H9 (cell line): ENCODE measurements around the gene PRKCB. TPM values are rescaled to one million over a fixed set of nuclear protein-coding genes. Genes with fewer than 3 reads are reported as not detected.

Experiments
- DNase-seq: peaks from one replicate; pipeline ENCODE4 v3.0.0-alpha.2; 2017
- H2AFZ ChIP-seq: one replicate; pipeline ENCODE4 v1.6.1; 2013; ENCODE audit warnings: mild to moderate bottlenecking, low read length, control low read depth, moderate library complexity
- H2AK5ac ChIP-seq: 2 replicates; pipeline ENCODE4 v1.6.1; 2013; ENCODE audit warnings: low read length, control low read depth, mixed read lengths; ENCODE audit not compliant: insufficient read length
- H2BK120ac ChIP-seq: one replicate; pipeline ENCODE4 v1.6.1; 2013; ENCODE audit warnings: low read depth, mild to moderate bottlenecking, low read length, control low read depth, inconsistent platforms; ENCODE audit not compliant: poor library complexity, severe bottlenecking
- H2BK12ac ChIP-seq: 2 replicates; pipeline ENCODE4 v1.6.1; 2013; ENCODE audit warnings: low read length, control low read depth, mixed read lengths, low read depth; ENCODE audit not compliant: insufficient read length
- H2BK15ac ChIP-seq: 2 replicates; pipeline ENCODE4 v1.6.1; 2013; ENCODE audit warnings: low read depth, low read length, control low read depth
- H2BK20ac ChIP-seq: one replicate; pipeline ENCODE4 v1.6.1; 2013; ENCODE audit warnings: low read depth, mild to moderate bottlenecking, low read length, control low read depth, inconsistent platforms; ENCODE audit not compliant: poor library complexity, severe bottlenecking
- H2BK5ac ChIP-seq: 2 replicates; pipeline ENCODE4 v1.6.1; 2013; ENCODE audit warnings: low read length, control low read depth, mixed read lengths; ENCODE audit not compliant: insufficient read length
- H3K14ac ChIP-seq: 2 replicates; pipeline ENCODE4 v1.6.1; 2013; ENCODE audit warnings: low read length, control low read depth; ENCODE audit not compliant: insufficient read depth
- H3K18ac ChIP-seq: 2 replicates; pipeline ENCODE4 v1.6.1; 2013; ENCODE audit warnings: low read depth, mild to moderate bottlenecking, mixed read lengths, low read length, control low read depth; ENCODE audit not compliant: insufficient read length
- H3K23ac ChIP-seq: 2 replicates; pipeline ENCODE4 v1.6.1; 2013; ENCODE audit warnings: low read length, control low read depth, mixed read lengths, low read depth; ENCODE audit not compliant: insufficient read length
- H3K23me2 ChIP-seq: 2 replicates; pipeline ENCODE4 v1.6.1; 2013; ENCODE audit warnings: low read depth, mild to moderate bottlenecking, mixed read lengths, low read length, control low read depth; ENCODE audit not compliant: insufficient read length, poor library complexity, severe bottlenecking
- H3K27ac ChIP-seq: 2 replicates; pipeline ENCODE4 v1.5.1; 2013; ENCODE audit warnings: low read length, control low read depth, mixed read lengths, low read depth; ENCODE audit not compliant: insufficient read length
- H3K27me3 ChIP-seq: 2 replicates; pipeline ENCODE4 v1.6.1; 2013; ENCODE audit warnings: low read length, control low read depth, inconsistent platforms; ENCODE audit not compliant: insufficient read depth
- H3K4ac ChIP-seq: 2 replicates; pipeline ENCODE4 v1.6.1; 2013; ENCODE audit warnings: low read depth, mild to moderate bottlenecking, control low read depth, inconsistent platforms, low read length, moderate library complexity
- H3K4me1 ChIP-seq: 2 replicates; pipeline ENCODE4 v1.6.1; 2013; ENCODE audit warnings: low read length, control low read depth, inconsistent platforms; ENCODE audit not compliant: insufficient read depth
- H3K4me2 ChIP-seq: 2 replicates; pipeline ENCODE4 v1.6.1; 2013; ENCODE audit warnings: low read length, control low read depth, mixed read lengths; ENCODE audit not compliant: insufficient read length, insufficient read depth
- H3K56ac ChIP-seq: 2 replicates; pipeline ENCODE4 v1.6.1; 2013; ENCODE audit warnings: low read depth, mild to moderate bottlenecking, mixed read lengths, low read length, control low read depth; ENCODE audit not compliant: insufficient read length
- H3K79me1 ChIP-seq: 2 replicates; pipeline ENCODE4 v1.6.1; 2013; ENCODE audit warnings: low read depth, mild to moderate bottlenecking, moderate library complexity, low read length, control low read depth, inconsistent platforms; ENCODE audit not compliant: insufficient read depth, poor library complexity, severe bottlenecking
- H3K79me2 ChIP-seq: 2 replicates; pipeline ENCODE4 v1.6.1; 2013; ENCODE audit warnings: low read length, control low read depth, inconsistent platforms; ENCODE audit not compliant: insufficient read depth
- H3K9ac ChIP-seq: 2 replicates; pipeline ENCODE4 v1.6.1; 2013; ENCODE audit warnings: low read length, control low read depth, mixed read lengths; ENCODE audit not compliant: insufficient read length; ENCODE audit errors: extremely low read depth
- H3K9me3 ChIP-seq: one replicate; pipeline ENCODE4 v1.6.1; 2013; ENCODE audit warnings: low read depth, low read length, inconsistent platforms; ENCODE audit not compliant: control insufficient read depth
- H3T11ph ChIP-seq: one replicate; pipeline ENCODE4 v1.6.1; 2013; ENCODE audit warnings: mild to moderate bottlenecking, low read length, control low read depth, inconsistent platforms
- H4K20me1 ChIP-seq: one replicate; pipeline ENCODE4 v1.6.1; 2013; ENCODE audit not compliant: control insufficient read depth, insufficient read length, insufficient read depth
- H4K5ac ChIP-seq: 2 replicates; pipeline ENCODE4 v1.6.1; 2013; ENCODE audit warnings: low read depth, mild to moderate bottlenecking, mixed read lengths, low read length, control low read depth; ENCODE audit not compliant: insufficient read length
- H4K8ac ChIP-seq: replicated peaks from 2 replicates; pipeline ENCODE4 v1.6.1; 2013; ENCODE audit warnings: low read length, control low read depth, mixed read lengths, low read depth; ENCODE audit not compliant: insufficient read length
- H4K91ac ChIP-seq: 2 replicates; pipeline ENCODE4 v1.6.1; 2013; ENCODE audit warnings: low read depth, mild to moderate bottlenecking, moderate library complexity, mixed read lengths, low read length, control low read depth; ENCODE audit not compliant: insufficient read length
- H3K27ac Mint-ChIP-seq, 3 experiments: 2 replicates in 2 of 3; 3 replicates in 1 of 3; pipeline ENCODE4 v1.8.0; 2020 to 2021; ENCODE audit warnings: mixed read lengths in 3 of 3, mild to moderate bottlenecking in 1 of 3, moderate library complexity in 1 of 3
- H3K27me3 Mint-ChIP-seq: 2 replicates; pipeline ENCODE4 v1.8.0; 2021; ENCODE audit warnings: low read depth, mild to moderate bottlenecking, moderate library complexity, mixed read lengths
- H3K36me3 Mint-ChIP-seq, 3 experiments: 2 replicates in 2 of 3; 3 replicates in 1 of 3; pipeline ENCODE4 v1.8.0; 2020 to 2021; ENCODE audit warnings: low read depth in 3 of 3, mixed read lengths in 3 of 3; ENCODE audit not compliant: insufficient read depth in 1 of 3
- H3K4me1 Mint-ChIP-seq, 2 experiments: 2 replicates each; pipeline ENCODE4 v1.8.0; 2020; ENCODE audit warnings: mixed read lengths in 2 of 2
- H3K4me3 Mint-ChIP-seq, 2 experiments: 2 replicates in 1 of 2; 3 replicates in 1 of 2; pipeline ENCODE4 v1.8.0; 2020 to 2021; ENCODE audit warnings: mild to moderate bottlenecking in 2 of 2, mixed read lengths in 2 of 2, moderate library complexity in 1 of 2
- H3K9me3 Mint-ChIP-seq, 2 experiments: 2 replicates in 1 of 2; 3 replicates in 1 of 2; pipeline ENCODE4 v1.8.0; 2020; ENCODE audit warnings: mild to moderate bottlenecking in 2 of 2, mixed read lengths in 2 of 2, moderate library complexity in 1 of 2
- CTCF ChIP-seq: fragments of 200-600 bp; sonication (generic); conservative IDR thresholded peaks from 3 replicates; pipeline ENCODE4 v1.8.0; 2021; ENCODE audit warnings: antibody characterized with exemption, mild to moderate bottlenecking
- WGBS: extraction: QIAGEN DNeasy Blood & Tissue Kit; methylation state at CpG from one replicate; pipeline ENCODE4 v1.1.7; 2013; ENCODE audit warnings: missing lambda C conversion rate, low lambda C conversion rate, mixed read lengths; ENCODE audit not compliant: insufficient read length; ENCODE audit errors: extremely low coverage; 5-methylcytosine and 5-hydroxymethylcytosine counted together
- total RNA-seq: library from RNA; stranded (reverse); gene quantifications from 2 replicates; pipeline ENCODE4 v1.2.1, GENCODE V29; 2021

The PRKCB gene
- total RNA-seq, 1 experiment from 2014 or later = 7.0 TPM

- no peak overlapping the region for H3K56ac ChIP-seq
- H3K36me3 Mint-ChIP-seq = no peaks in the 10 kb centered on the region
- no peak overlapping the region for H3K27ac ChIP-seq
- H2BK15ac ChIP-seq = no peak overlapping the region
- TF ChIP-seq CTCF = no peak
- H3K4me3 Mint-ChIP-seq = no peak overlapping the region
- H2BK120ac ChIP-seq = no peak overlapping the region
- H3K9me3 ChIP-seq = no peaks in the 10 kb centered on the region
- no peak overlapping the region for H3K9ac ChIP-seq
- H2AFZ ChIP-seq = no peak overlapping the region
- H3K23ac ChIP-seq = no peak overlapping the region
- no peak overlapping the region for H3K18ac ChIP-seq
- no peaks in the 10 kb centered on the region for H4K20me1 ChIP-seq
- DNase-seq = no peak
- H3K23me2 ChIP-seq = no peaks in the 10 kb centered on the region
- H3K14ac ChIP-seq = no peak overlapping the region
- H4K8ac ChIP-seq = no peak overlapping the region
- no peaks in the 10 kb centered on the region for H3K79me2 ChIP-seq
- no peak overlapping the region for H3K27ac Mint-ChIP-seq
- no peak overlapping the region for H2BK12ac ChIP-seq
- no peaks in the 10 kb centered on the region for H3K9me3 Mint-ChIP-seq
- H2BK5ac ChIP-seq = no peak overlapping the region
- H3T11ph ChIP-seq = no peak overlapping the region
- H3K27me3 ChIP-seq = no peaks in the 10 kb centered on the region
- H2AK5ac ChIP-seq = no peak overlapping the region
- no peak overlapping the region for H4K91ac ChIP-seq
- H3K4me2 ChIP-seq = no peak overlapping the region
- H3K79me1 ChIP-seq = no peaks in the 10 kb centered on the region
- WGBS = 100% methylated on average over 1 of the region's 7 CpGs
- H4K5ac ChIP-seq = no peak overlapping the region
- H3K4me1 ChIP-seq = no peaks in the 10 kb centered on the region
- no peaks in the 10 kb centered on the region; the same call in 1 of the 2 replicates for H3K27me3 Mint-ChIP-seq
- H2BK20ac ChIP-seq = no peak overlapping the region
- no peak overlapping the region for H3K4ac ChIP-seq
- peaks cover 8 to 12% of the 10 kb centered on the region in 2 experiments for H3K4me1 Mint-ChIP-seq
Measured at GRCh38 chr16:24191876-24192402, 356.2 kb downstream of the PRKCB start.
